ENCODE measurements around the gene DISP3.

The DISP3 gene

DNA sequence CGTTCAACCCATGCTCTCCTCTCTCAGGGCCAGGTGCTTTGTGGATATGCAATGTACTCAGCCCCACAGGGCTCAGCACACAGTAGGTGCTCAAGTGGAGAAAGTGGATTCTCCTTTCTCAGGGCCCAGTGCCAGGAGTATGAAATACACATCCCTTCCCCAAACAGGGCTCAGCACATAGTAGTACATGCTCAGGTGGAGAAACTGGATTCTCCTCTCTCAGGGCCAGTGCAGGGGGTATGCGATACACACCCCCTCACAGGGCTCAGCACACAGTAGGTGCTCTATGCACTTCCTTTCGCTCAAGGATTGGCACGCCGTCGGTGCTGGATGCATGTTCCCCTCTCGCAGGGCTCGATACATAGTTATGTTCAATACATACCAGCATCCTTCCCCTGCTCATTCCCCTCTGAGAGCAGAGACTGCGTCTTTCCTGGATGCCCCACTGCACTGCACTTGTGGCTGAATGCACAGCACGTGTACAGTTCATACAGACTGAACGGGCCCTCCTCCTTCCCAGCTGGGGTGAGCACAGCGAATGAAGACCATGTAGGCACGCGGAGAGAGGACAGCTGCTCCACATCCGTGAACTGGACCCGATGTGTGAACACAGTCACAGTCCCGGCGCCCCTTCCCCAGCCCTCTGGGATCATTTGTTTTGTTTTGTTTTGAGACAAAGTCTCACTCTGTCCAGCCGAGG, 16.6 kb upstream of the DISP3 start:
- DNase-seq = no peak

DNA sequence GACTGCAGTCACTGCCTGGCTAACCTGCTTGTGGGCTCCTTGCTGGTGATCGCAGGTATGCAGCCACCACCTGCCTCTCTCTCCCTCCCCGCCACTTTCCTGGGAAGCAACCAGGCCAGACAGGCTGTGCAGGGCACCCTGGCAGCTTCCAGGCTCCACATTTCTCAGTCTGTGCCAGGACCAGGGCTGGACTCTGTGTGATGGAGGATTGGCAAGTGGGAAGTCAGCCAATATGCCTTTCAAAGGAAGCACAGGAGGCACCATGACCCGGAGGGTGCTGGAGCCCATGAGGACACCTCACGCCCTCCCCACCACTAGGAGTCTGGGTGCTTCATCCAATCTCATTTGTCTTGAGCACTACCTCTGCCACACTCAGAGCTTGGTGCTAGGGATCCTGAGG, 15.8 kb upstream of the DISP3 start:
- no peak for DNase-seq

DNA sequence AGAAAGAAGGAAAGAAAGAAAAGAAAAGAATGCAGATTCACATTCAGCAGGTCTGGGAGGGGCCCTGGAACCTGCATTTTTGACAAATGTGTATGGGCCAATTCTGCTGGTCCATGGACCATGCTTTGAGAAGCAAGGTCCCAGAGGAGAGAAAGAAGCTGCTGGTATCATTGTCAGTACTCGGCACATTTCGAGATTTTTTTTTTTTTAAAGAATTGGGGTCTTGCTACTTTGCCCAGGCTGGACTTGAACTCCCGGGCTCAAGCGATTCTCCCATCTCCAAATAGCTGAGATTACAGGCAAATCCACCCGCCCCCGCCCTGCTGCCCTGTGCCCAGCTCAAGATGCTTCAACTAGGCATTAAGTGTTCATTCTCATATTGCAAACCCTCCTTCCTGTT, 13.6 kb upstream of the DISP3 start:
- DNase-seq = no peak

DNA sequence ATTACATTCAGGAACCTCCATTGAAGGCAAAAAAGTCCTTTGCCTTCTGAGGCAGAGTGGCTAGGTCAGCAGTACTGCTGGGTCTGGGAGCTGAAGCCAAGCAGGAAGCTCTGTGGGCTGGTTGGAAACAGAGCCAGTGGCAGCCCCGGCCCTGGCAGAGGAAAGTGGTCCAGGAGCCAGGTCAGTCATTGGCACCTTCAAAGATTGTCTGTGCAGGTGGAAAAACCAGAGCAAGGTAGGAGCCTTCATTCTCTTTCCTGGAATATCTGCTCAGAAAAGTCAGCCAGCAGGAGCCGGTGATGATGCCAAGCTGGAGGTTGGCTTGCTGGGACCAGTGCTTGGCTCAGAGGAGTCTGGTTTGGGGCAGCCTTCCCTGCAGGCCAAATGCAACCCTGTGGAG, 12.5 kb upstream of the DISP3 start:
- no peak for DNase-seq

DNA sequence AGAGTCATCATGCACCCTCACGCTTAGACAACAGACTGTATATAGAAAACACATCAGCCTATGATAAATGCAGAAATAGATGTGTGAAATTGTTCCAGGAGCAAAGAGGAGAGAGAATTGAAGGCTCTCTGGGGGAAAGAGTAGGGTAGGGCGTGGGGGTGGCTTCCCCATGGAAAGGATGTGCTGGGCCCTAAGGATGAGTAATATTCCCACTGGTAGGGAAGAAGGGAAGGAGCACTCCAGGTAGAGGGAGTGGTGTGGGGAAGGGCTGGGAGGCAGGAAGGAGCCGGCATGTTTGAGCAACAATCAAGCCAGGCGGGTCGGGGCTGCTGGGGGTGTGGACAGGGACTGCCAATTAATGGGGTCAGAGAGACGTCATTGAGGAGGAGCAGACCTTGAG, 10.1 kb upstream of the DISP3 start:
- no peak for DNase-seq

DNA sequence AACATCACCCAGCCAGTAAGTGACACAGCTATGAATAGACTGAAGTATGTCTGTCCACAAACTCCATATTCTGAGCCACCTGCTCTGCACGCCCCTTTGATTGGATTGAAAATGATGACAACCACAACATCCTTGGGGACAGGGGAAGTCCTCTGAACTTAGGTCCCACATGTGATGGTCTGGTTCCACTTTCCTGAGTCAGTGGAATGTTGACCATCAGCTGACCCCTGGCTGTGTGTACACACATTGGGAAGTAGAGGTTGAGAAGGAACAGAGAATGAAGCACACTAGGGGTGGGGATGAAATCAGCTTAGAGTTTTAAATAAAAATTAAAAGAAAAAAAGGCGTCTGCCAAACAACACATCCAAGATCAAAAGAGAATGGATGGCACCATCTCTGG, 8.0 kb upstream of the DISP3 start:
- no peak for DNase-seq

DNA sequence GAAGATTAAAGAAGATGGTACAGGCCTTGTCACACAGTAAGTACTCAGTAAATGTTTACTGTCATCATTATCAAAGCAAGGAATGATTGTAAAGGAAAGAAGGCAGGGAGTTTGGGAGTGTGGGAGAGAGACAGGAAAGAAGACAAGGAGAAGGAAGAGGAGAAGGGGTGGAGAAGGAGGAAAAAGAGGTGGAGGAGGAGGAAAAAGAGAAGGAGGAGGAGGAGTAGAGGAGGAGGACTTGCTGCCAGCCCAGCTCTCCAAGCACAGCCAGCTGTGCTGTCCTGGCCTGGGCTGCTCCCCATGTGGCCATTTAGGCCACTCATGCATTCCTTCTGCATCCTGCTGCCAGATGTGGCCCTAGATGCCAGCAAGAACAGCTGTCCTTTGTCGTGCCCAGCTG, 7.5 kb upstream of the DISP3 start:
- no peak for DNase-seq

DNA sequence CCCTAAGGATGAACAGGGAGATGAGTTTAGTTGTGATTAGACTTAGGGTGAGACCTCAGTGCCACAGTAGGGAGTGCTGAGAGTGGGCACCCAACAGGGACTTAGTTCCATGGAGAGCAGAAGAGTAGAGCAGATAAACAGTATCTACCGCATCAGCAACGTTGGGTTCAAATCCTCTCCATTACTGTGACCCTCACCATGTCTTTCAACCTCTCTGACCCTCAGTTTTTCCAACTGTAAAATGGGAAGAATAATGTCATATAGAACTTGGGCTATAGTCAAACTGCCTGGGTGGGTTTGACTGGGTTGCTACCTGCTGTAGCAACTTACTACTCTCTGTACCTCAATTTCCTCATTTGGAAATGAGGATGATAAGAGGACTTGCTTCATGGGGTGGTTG, 6.7 kb upstream of the DISP3 start:
- no peak for DNase-seq

DNA sequence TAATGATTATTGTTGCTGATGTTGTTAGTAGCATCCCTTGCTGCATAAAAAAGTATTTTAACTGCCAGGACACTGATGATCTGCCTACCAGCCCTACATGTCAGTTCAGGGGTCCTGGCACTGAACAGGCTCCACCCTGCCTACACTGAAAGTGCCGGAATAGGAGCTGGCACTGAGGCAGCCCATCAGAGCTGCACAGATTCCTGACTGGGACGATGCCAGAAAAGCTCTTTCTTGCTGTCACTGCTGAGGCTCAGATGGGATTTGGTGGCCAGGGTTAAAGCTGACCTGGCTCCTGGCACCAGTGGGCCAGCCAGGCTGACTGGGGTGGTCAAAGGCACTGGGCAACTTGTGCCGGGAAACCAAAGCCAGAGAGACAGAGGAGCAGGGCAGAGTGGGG, 6.2 kb upstream of the DISP3 start:
- DNase-seq = no peak

DNA sequence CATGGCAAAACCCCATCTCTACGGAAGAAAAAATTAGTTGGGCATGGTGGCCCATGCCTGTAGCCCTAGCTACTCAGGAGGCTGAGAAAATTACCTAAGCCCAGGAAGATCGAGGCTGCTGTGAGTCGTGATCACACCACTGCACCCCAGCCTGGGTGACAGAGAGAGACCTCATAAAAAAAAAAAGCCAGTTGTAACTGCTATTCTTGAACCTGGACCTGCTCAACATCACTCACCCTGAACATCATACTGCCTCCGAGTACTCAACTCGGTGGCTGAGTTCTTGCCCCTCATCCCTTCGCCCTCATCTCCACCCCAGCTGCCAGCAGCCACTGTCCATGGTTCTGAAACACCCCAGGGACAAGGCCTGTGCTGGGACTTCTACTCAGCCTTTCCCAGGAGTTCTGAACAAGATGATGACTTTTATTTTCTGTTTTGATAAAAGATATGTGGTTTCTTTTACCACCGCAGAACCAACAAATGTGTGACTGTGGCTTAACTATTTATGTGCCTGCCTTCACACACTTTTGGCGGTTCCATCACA, 5.4 kb upstream of the DISP3 start:
- DNase-seq = peak; percentile 8

DNA sequence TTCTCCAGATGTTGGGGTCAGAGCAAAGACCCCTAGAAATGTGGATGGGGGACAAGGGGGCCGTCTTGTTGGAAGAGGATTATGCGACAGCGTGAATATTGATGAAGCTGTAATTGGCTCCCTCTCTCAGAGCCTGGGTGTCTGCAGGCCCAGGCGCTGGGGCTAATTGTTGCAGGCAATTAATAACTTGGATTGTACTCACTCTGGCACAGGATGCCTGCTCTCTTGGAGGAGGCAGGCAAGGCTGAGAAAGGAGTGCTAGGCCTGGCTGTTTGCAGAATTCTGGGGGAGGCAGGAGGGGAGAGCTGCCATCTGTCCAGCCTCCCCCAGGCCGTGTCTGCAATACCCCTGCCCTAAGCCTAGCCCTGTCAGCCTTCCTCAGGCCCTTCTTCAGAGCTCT, 4.1 kb upstream of the DISP3 start:
- no peak for DNase-seq

DNA sequence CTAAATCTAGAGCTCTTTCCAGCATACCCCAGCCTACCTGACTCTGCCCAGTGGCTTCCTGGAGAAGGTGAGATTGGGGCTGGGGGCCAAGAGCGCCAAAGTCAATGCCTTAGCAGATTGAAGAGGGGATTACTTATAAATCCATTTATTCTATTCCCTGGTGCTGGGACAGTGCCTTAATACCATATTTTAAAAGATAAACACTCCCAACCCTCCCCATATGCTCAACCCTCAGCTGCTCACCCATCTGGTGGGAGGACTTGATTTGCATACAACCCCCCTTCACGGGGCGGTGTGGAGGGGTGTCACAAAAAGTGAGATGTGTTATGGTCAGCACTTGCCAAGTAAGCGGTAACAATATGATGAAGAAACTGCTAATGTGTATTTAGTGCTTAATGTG, 3.2 kb upstream of the DISP3 start:
- DNase-seq = no peak

DNA sequence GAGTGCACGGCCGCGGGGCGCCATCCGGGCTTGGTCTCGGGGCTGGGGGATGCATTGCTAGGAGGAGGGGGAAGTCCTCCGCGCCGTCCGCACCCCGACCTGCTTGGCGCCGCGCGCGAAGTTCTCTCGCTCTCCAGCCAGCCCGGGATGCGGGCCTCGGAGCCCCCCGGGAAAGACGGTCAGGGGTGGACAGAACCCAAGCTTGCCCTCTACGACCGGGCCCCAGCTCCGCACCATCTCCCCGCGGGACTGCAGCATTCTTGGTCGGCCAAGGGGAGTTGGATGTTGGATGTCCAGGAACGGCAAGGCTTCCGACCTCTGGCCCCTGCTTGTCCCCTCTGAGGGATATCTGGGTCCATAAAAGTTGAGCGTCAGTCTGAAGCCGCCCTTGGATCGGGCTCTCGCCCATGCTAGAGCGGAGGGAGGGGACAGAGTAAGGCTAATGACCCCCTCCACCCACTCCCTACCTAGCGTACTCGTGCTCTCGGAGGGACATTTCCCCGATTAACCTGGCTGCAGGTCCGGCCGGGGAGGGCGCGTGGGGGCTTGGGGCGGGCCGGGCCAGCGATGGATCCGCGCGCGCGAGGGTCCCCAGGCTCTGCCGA, 522 bp downstream of the DISP3 start:
- DNase-seq = no peak

DNA sequence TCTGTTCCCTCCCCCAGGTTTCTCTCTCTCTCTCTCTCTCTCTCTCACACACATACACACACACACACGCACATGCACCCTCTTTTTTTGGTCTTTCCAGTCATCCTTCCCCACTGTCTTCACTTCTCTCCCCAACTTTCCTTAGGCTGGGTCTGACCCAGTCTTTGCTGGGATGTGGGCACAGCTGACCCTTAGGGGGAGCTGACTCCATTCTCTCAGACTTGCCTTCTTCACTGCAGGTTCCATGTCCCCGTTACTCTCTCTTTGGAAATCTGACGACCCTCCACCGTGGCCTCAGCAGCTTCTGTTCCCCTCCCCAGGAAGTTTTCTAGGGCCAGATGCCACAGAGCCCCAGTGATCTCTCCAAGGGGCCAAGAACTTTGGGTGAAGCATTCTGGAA, 2.1 kb downstream of the DISP3 start:
- DNase-seq = no peak

DNA sequence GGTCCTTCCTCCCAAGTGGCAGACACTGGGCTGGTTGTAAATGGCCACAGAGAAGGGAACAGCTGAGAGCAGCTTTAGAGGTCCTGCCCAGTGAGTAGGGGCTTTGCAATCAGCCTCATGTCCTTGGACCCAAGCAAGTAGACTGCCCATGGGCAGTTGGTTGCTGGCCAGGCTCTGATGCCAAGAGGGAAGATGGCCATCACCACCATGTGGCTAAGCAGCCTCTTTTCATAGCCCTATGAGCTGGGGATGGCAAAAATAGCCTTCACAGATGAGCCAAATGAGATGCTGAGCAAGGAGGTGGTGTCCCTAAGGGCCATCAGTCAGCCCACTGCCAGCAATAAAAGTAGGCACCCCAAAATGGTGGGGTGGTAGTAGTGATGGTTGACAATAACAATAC, 3.2 kb downstream of the DISP3 start:
- DNase-seq = no peak

DNA sequence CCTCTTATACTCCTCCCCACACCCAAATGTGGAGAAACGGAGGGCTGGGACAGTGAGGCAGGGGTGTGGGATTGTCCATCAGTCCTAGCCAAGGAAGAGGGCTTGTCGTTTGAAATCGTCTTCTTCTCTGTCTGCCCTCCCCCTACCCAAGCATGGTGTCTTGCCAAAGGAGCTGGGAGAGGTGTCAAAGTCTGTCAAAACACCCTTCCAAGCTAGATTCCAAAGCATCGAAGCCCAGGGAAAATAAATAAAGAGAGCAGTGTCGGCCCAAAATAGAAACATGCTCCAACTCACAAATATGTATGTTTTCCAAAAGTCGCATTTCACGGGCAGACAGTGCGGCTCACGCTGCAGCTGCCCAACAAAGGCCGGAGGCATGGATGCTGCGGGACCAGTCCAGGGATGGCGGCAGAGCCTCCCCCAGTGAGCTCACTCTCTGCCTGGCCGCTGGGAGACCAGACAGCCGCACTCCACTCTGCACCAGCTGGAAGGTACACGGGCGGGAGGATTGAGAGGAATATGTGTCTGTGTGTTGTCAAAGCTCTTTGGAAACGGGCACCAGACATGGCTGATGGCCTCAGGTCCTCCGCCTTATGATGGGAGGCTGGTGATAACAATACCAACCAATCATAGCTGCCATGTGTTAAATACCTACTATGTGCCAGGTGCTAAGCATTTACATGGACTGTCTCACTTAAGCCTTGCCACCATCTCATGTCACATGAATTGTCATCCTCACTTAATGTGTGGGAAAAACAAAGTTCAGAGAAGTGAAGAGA, 3.9 kb downstream of the DISP3 start:
- DNase-seq = no peak

DNA sequence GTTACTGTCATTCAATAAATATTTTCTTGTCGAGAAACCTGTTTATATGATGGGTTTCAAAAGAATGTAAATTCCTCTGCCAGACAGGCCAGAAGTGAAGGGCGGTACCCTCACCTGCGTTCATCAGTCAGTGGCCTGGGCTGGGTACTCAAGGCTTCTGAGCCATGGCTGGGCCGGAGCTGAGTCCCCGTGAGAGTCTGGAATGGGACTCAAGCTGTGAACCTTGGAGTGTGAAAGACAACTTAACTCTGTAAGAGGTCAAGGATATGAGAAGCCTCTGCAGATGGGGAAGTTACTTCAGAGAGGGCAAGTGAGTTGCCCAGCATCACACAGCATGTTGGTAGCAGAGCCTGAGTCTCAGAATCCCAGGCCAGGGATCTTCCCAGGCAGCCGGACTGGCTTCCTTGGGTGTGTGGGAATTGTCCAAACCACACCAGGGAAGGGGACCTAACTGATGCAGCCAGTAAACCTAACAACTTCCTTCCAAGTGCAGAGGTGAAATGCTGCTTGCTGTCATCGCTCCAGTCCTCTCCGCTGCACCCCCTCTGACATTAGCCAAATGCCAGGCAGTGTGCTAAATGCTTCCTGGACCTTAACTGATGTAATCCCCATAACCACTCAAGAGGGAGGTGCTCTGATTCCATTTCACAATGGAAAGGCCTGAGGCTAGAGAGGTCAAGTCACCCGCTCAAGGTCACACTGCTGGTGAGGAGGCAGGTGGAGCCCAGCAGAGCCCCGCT, 4.8 kb downstream of the DISP3 start:
- DNase-seq = no peak

DNA sequence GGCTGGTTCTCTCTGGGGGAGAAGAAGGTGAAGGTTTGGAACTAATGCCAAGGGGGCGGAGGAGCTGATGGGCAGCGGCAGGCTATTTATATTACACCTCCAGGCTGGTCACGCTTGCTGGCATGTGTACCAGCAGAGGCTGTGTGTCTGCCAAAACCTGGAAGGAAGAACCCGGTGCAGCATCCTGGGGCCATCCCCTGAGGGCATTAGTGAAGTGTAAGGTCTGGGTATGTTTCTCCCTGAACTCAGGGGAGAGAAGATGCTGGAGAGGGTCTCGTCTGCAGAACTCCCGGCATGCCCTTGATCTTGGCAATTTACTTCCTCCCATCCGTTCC, 5.3 kb downstream of the DISP3 start:
- no peak for DNase-seq

DNA sequence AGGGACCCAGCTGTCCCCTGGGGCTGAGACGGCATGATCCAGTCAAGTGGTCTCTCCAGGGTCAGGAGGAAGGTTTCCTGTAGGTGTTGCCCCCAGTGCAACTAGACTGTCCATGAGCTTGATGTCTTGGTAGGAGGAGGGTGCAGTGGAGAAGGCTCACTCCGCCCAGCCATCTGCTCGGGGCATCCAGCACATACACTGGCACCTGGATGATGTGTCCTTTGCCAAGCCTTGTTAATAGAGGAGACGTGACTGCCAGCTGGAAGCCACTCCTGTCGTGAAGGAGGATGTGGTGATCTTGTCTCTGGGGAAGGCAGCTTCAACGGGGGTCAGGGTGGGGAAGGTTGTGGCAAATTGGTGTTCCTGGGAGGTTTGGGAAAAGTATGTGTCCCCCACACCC, 6.2 kb downstream of the DISP3 start:
- no peak for DNase-seq

DNA sequence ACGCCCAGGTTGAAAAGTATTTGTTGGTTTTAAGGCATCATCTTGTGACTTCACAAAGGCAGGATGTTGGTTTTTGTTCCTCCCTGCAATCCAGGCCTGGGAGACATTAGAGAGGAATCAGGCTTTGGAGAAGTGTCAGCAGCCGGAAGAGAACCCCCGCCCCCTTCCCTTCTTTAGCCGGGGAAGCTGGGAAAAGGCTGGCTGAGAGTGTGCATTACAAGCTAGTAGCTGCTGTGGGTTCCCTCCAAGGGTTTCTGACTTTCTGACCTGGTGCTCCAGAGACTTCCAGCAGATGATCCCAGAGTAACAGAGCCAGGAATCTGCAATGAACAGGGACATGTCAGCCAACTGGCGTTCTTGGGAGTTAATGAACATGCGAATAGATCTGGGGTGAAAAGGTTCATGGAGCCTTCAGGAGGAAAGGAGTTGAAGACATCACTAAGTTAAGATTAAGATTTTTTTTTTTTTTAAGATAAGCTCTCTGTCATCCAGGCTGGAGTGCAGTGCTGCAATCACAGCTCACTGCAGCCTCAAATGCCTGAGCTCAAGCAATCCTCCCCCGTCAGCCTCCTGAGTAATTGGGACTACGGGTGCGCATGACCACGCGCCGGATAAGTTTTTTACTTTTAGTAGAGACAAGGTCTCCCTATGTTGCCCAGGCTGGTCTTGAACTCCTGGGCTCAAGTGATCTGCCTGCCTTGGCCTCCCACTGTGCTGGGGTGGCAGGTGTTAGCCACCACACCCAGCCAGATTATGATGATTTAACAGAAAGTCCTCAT, 7.5 kb downstream of the DISP3 start:
- no peak for DNase-seq

DNA sequence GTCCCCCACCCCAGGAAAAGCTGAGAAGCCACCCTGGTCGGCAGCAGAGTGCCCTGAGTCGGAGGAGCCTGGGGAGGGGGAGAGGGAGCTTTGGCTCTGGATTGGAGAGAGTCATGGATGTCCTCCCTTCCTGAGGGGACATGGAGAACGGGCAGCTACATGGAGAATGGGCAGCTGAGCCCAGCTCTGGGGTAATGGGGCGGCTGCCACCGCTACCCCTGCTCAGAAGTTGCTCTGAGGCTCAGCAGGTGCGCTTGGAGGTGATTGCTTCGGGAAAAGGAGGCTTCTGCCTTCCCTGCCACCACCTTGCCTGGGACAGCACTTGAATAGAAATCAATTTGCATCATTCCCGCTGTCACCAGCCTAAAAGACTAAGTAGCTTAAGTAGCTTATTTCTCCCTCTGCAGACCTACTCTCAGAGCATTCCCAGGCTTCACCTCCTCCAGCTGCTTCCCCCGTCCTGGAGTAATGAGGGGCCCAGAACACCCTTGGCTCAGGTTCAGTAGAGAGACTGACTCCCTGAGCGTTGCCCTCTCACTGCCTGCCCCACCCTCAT, 8.3 kb downstream of the DISP3 start:
- no peak for DNase-seq

DNA sequence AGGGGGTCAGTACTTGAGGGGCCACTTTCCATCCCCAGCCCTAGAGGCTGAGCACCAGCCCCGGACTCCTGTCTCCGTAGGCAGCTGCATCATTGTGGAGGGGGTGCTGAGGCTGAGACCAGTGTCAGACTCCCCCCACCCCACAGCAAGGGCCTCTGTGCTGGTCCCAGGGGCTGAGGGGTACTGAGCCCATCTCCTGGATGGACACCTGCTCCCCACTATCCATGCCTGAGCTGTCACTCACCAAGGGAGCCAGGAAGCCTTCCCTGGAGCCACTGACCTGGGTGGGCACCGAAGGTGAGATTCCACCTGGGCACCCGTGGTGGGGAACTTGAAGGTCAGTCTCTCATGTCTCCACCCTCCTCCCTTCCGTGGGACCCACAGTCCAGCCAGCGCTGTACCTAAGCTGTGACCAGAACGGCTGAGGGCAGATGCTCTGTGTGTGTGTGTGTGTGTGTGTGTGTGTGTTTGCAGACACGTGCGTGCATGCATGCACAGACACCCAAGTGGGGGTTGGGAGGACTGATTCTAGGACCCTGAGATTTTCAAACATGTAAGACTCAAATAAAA, 9.3 kb downstream of the DISP3 start:
- no peak for DNase-seq
